Rectal smooth muscle tissue (tissue), 1 donor: ENCODE data around the gene CLIC4.

ENCODE experiments used
- H3K27ac ChIP-seq: one replicate; pipeline ENCODE4 v1.7.0; 2013; ENCODE audit warnings: low read depth, low read length, inconsistent platforms
- H3K27me3 ChIP-seq: one replicate; pipeline ENCODE4 v1.7.0; 2013; ENCODE audit warnings: low read length; ENCODE audit not compliant: control insufficient read depth, insufficient read depth
- H3K36me3 ChIP-seq: one replicate; pipeline ENCODE4 v1.7.0; 2013; ENCODE audit warnings: low read length; ENCODE audit not compliant: control insufficient read depth, insufficient read depth
- H3K4me1 ChIP-seq: one replicate; pipeline ENCODE4 v1.7.0; 2013; ENCODE audit warnings: low read length; ENCODE audit not compliant: control insufficient read depth, insufficient read depth
- H3K4me3 ChIP-seq: one replicate; pipeline ENCODE4 v1.7.0; 2013; ENCODE audit warnings: low read length
- H3K9ac ChIP-seq: one replicate; pipeline ENCODE4 v1.7.0; 2013; ENCODE audit warnings: low read length

Gene CLIC4

GRCh38 chr1:24855474-24855873 lies 110.2 kb downstream of the CLIC4 start:
- no peak overlapping the region for H3K4me3 ChIP-seq
- H3K9ac ChIP-seq = no peak overlapping the region
- H3K36me3 ChIP-seq = no peaks in the 10 kb centered on the region
- H3K4me1 ChIP-seq = no peaks in the 10 kb centered on the region
- no peak overlapping the region for H3K27ac ChIP-seq
- no peaks in the 10 kb centered on the region for H3K27me3 ChIP-seq

GRCh38 chr1:24856787-24857506 lies 111.7 kb downstream of the CLIC4 start:
- Histone ChIP-seq H3K36me3 (no peaks in the 10 kb centered on the region), H3K9ac (no peak overlapping the region), H3K27ac (no peak overlapping the region), H3K27me3 (no peaks in the 10 kb centered on the region), H3K4me3 (no peak overlapping the region), H3K4me1 (no peaks in the 10 kb centered on the region)

GRCh38 chr1:24857507-24858133 lies 112.4 kb downstream of the CLIC4 start:
- no peak overlapping the region for H3K4me3 ChIP-seq
- no peak overlapping the region for H3K27ac ChIP-seq
- no peaks in the 10 kb centered on the region for H3K27me3 ChIP-seq
- no peaks in the 10 kb centered on the region for H3K4me1 ChIP-seq
- H3K36me3 ChIP-seq = no peaks in the 10 kb centered on the region
- no peak overlapping the region for H3K9ac ChIP-seq

- H3K27me3 ChIP-seq = no peaks in the 10 kb centered on the region
These were observed 113.0 kb downstream of the CLIC4 start for GRCh38 chr1:24858277-24858676.

GRCh38 chr1:24859063-24860010 lies 114.1 kb downstream of the CLIC4 start:
- H3K36me3 ChIP-seq = no peaks in the 10 kb centered on the region
- no peak overlapping the region for H3K27ac ChIP-seq
- peaks cover 4% of the 10 kb centered on the region for H3K27me3 ChIP-seq
- no peaks in the 10 kb centered on the region for H3K4me1 ChIP-seq
- no peak overlapping the region for H3K9ac ChIP-seq
- no peak overlapping the region for H3K4me3 ChIP-seq

More at GRCh38 chr1:24858277-24858676, 113.0 kb downstream of the CLIC4 start:
- H3K4me1 ChIP-seq = no peaks in the 10 kb centered on the region
- H3K36me3 ChIP-seq = no peaks in the 10 kb centered on the region
- H3K9ac ChIP-seq = no peak overlapping the region
- H3K27ac ChIP-seq = no peak overlapping the region
- H3K4me3 ChIP-seq = no peak overlapping the region

- H3K27me3 ChIP-seq = peaks cover 4% of the 10 kb centered on the region
- no peak overlapping the region for H3K9ac ChIP-seq
- no peaks in the 10 kb centered on the region for H3K36me3 ChIP-seq
- no peak overlapping the region for H3K27ac ChIP-seq
- no peak overlapping the region for H3K4me3 ChIP-seq
- H3K4me1 ChIP-seq = no peaks in the 10 kb centered on the region
These were observed 115.6 kb downstream of the CLIC4 start for GRCh38 chr1:24860841-24861240.

GRCh38 chr1:24861821-24862727 lies 116.8 kb downstream of the CLIC4 start:
- Histone ChIP-seq H3K4me1 (no peaks in the 10 kb centered on the region), H3K27ac (no peak overlapping the region), H3K36me3 (no peaks in the 10 kb centered on the region), H3K27me3 (peaks cover 4% of the 10 kb centered on the region), H3K9ac (no peak overlapping the region), H3K4me3 (no peak overlapping the region)

- Histone ChIP-seq H3K9ac (no peak overlapping the region), H3K36me3 (no peaks in the 10 kb centered on the region), H3K27me3 (peaks cover 9% of the 10 kb centered on the region), H3K27ac (no peak overlapping the region), H3K4me3 (no peak overlapping the region), H3K4me1 (no peaks in the 10 kb centered on the region)
These were observed 117.7 kb downstream of the CLIC4 start for GRCh38 chr1:24862775-24863483.

- Histone ChIP-seq H3K9ac (no peak overlapping the region), H3K4me3 (no peak overlapping the region), H3K27ac (no peak overlapping the region), H3K4me1 (no peaks in the 10 kb centered on the region), H3K27me3 (peaks cover 9% of the 10 kb centered on the region), H3K36me3 (no peaks in the 10 kb centered on the region)
These were observed 119.1 kb downstream of the CLIC4 start for GRCh38 chr1:24864370-24864777.

- Histone ChIP-seq H3K27ac (no peak overlapping the region), H3K36me3 (no peaks in the 10 kb centered on the region), H3K27me3 (peaks cover 9% of the 10 kb centered on the region)
These were observed 119.9 kb downstream of the CLIC4 start for GRCh38 chr1:24865168-24865567.

GRCh38 chr1:24865587-24865986 lies 120.3 kb downstream of the CLIC4 start:
- Histone ChIP-seq H3K4me3 (no peak overlapping the region), H3K9ac (no peak overlapping the region), H3K27me3 (peaks cover 9% of the 10 kb centered on the region), H3K27ac (no peak overlapping the region), H3K36me3 (no peaks in the 10 kb centered on the region), H3K4me1 (no peaks in the 10 kb centered on the region)

More at GRCh38 chr1:24865168-24865567, 119.9 kb downstream of the CLIC4 start:
- H3K4me3 ChIP-seq = no peak overlapping the region
- H3K9ac ChIP-seq = no peak overlapping the region
- no peaks in the 10 kb centered on the region for H3K4me1 ChIP-seq
